Skeletal muscle satellite cell (primary cell): ENCODE data around the gene ELL2.
"Not testable (repeated sequence)": the region's sequence is repeated elsewhere in the genome, so short reads cannot be mapped to it uniquely, and the experiment has no call there.

Source experiments
- H3K27me3 ChIP-seq: 2 replicates; pipeline ENCODE4 v1.7.0; 2013; ENCODE audit warnings: low read length; ENCODE audit not compliant: control insufficient read depth, insufficient read depth
- H3K36me3 ChIP-seq: 2 replicates; pipeline ENCODE4 v1.7.0; 2013; ENCODE audit warnings: mild to moderate bottlenecking, control low read depth, low read length; ENCODE audit not compliant: insufficient read depth
- H3K4me1 ChIP-seq: 2 replicates; pipeline ENCODE4 v1.7.0; 2013; ENCODE audit warnings: low read length; ENCODE audit not compliant: control insufficient read depth, insufficient read depth
- H3K4me2 ChIP-seq: 2 replicates; pipeline ENCODE4 v1.7.0; 2013; ENCODE audit warnings: mild to moderate bottlenecking, low read length
- H3K4me3 ChIP-seq: 2 replicates; pipeline ENCODE4 v1.7.0; 2013; ENCODE audit warnings: low read length
- H3K9ac ChIP-seq: 2 replicates; pipeline ENCODE4 v1.7.0; 2013; ENCODE audit warnings: mild to moderate bottlenecking, low read depth, low read length, moderate library complexity
- H3K9me3 ChIP-seq: replicated peaks from 2 replicates; pipeline ENCODE4 v1.7.0; 2013; ENCODE audit warnings: mild to moderate bottlenecking, control low read depth, low read length

ELL2 gene

DNA sequence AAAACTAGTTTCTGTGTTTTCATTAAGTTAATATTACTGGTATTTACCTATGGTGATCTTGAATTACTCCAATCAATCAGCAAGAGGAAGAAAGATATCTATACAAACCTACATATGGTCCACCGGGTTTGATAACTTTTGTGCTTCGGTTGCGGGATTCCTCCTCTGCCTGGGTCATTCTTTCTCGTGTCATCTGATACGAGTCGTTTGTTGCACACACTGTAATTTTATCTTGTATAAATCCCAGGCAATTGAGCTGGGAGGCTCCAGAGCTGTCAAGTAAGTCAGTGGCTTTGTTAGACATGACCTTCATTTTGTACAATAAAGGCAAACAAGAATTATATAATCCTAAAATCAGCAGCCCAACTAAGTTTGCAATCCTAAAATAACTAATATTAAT is 48.0 kb downstream of the ELL2 start:
- no peak overlapping the region for H3K9ac ChIP-seq

DNA sequence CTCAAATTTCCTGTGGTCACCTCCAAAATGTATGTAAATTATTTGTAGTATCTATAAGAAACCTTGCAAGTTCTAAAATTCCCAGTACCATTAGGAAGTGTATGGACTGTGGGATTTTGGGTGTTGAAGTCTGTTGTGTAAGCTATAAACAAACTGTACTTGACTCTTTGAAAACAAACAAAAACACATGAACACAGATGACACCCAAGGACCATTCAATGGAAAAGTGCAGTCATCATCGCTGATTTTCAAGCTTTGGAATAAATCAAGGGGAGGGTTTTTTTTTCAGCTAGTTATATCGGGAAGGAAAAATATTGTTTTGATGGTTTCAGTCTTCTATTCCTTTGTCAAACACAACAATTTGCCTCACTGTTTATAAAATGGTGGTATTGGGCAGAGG is 49.6 kb downstream of the ELL2 start:
- no peaks in the 10 kb centered on the region for H3K9me3 ChIP-seq
- H3K4me1 ChIP-seq, result peaks cover 59% of the 10 kb centered on the region
- no peak overlapping the region for H3K4me3 ChIP-seq
- H3K4me2 ChIP-seq, result no peak overlapping the region
- H3K9ac ChIP-seq, result no peak overlapping the region
- peaks cover 81% of the 10 kb centered on the region for H3K36me3 ChIP-seq
- no peaks in the 10 kb centered on the region for H3K27me3 ChIP-seq

More for the DNA sequence above, 48.0 kb downstream of the ELL2 start:
- Histone ChIP-seq H3K4me1 (peaks cover 49% of the 10 kb centered on the region), H3K9me3 (no peaks in the 10 kb centered on the region), H3K4me3 (no peak overlapping the region), H3K4me2 (no peak overlapping the region), H3K27me3 (no peaks in the 10 kb centered on the region), H3K36me3 (peaks cover 83% of the 10 kb centered on the region)

DNA sequence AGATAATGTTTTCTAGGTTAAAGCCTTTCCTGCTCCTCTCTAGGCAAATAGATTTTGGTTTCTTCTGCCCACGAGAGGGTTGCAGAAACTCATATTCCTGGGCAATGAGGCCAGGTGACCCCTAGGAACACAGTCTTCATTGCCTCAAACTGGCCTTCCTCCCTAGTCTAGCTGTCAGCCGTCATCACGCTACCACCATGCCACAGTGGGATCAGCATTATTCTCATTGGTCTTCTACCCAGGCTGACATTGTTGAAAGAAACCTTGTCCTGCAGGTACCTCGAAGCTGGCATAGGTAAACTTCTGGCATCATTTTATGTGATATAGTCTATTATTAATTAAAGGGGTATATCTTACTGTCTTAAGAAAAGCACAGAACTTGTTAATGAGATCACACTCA is 51.1 kb downstream of the ELL2 start:
- no peak overlapping the region for H3K4me3 ChIP-seq
- peaks cover 77% of the 10 kb centered on the region for H3K36me3 ChIP-seq
- H3K9me3 ChIP-seq, result no peaks in the 10 kb centered on the region
- H3K4me2 ChIP-seq, result no peak overlapping the region
- peaks cover 57% of the 10 kb centered on the region for H3K4me1 ChIP-seq
- H3K27me3 ChIP-seq, result no peaks in the 10 kb centered on the region
- H3K9ac ChIP-seq, result no peak overlapping the region

DNA sequence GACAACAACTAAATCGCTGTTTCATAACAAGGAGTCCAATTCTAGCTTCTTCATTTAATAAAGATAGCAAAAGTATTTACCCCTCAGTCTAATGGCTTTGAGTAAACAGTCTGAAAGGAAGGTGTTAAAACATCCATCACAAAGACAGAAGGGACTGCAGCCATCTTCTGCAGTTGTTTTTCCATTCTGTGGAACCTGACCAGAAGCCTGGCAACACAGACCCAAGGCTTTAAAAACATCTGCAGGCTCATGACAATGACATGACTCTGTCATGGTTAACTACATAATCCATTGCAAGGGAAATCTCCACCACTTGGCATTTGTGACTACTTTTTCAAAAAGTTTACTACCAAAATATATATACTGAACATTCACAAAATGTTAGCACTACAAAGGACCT is 51.9 kb downstream of the ELL2 start:
- Histone ChIP-seq H3K9ac (no peak overlapping the region), H3K4me2 (no peak overlapping the region), H3K27me3 (no peaks in the 10 kb centered on the region), H3K4me3 (no peak overlapping the region), H3K9me3 (no peaks in the 10 kb centered on the region), H3K4me1 (peaks cover 55% of the 10 kb centered on the region), H3K36me3 (peaks cover 81% of the 10 kb centered on the region)

DNA sequence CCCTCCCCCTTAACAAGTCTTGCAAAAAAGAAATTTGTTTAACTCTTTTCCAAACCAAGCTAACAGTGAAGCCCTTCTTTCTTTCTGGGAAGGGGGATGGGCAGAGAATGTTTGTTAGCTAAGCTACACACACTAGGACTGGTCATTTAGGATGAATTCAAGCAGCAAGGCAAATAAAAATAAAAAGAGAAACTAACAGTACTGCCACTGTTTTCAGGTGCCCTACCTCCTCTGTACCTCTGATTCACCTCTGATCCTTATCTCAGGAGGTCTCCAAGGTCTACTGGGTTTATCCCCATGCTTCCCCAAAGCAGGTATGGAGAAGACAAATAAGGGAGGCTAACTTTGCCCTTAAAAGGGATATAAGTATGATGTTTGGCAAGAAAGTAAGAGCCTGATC is 52.9 kb downstream of the ELL2 start:
- Histone ChIP-seq H3K4me3 (no peak overlapping the region), H3K4me2 (no peak overlapping the region), H3K9me3 (no peaks in the 10 kb centered on the region), H3K36me3 (peaks cover 89% of the 10 kb centered on the region), H3K9ac (no peak overlapping the region), H3K27me3 (no peaks in the 10 kb centered on the region), H3K4me1 (peaks cover 55% of the 10 kb centered on the region)

DNA sequence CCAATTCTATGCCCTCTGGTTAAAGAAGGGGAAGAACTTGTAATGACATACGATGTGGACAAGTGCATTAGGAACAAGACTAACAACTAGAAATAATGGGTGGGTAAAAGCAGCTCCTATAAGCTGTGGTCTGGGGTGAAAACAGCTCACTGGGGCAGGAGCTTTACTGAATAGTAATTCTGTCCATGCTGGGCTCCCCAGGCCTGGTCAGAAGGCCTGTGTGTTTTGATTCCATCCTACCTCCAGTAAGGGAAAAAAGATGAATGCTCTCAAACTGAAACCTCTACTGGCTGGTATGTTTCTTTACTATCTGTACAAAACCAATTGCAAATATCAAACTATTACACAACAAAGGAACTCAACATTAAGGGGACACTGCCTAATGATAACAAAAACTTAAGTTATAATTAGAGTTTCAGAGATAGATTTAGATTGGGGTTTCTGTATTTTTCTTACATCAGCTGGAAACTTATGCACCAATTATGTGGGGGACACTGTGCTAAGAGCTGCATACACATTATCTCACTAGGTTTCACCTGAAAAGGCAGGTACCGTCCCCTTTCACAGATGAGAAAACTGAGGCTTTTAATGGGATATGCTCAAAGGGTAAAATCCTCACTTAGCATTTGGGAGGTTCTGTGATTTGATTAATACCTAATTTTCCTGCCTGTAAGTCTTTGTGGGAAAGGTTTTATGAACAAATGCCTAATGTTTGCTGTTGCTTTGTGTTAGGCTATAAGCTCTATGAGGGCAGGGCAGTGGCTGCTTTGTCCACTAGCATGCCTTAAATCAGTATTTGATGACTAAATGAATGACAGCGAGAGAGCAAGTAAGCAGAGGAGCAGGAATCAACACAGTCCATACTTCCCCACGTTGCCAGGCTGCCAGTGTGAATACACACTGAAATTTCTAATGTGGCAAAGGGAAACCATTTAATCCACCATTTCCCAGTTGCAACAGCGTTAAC is 53.6 kb downstream of the ELL2 start:
- Histone ChIP-seq H3K4me2 (no peak overlapping the region), H3K36me3 (peaks cover 89% of the 10 kb centered on the region), H3K9me3 (no peaks in the 10 kb centered on the region), H3K4me1 (peaks cover 56% of the 10 kb centered on the region), H3K27me3 (no peaks in the 10 kb centered on the region), H3K9ac (no peak overlapping the region), H3K4me3 (no peak overlapping the region)

DNA sequence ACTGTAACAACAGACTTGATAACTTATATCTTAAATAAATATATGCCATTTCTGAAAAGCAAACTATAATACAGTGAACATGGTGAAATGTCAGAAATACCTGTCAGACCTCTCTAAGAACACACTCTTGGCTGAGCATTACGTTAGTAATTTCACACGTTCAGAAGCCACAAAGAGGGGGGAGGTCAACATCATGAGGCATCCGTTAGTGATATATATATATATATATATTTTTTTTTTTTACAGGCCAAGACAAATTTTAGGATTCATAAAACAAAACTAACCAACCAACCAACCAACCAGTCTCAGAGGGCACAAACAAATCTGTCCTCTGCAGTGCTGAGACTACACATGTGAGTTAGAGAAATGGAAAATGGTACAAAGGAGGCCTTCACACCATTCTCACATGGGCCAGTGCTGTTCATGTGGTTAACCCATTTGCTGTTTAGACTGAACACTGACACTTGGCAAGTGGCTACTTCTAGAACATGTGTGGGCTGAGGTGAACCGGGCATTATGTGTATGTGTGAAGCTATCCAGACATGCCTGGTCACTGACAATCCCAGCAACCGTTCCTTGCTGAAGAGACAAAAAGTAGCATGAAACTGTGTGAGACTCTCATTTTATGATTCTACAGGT is 54.5 kb downstream of the ELL2 start:
- H3K9ac ChIP-seq, result no peak overlapping the region
- no peaks in the 10 kb centered on the region for H3K9me3 ChIP-seq
- no peak overlapping the region for H3K4me2 ChIP-seq
- peaks cover 88% of the 10 kb centered on the region for H3K36me3 ChIP-seq
- H3K4me3 ChIP-seq, result no peak overlapping the region
- H3K27me3 ChIP-seq, result no peaks in the 10 kb centered on the region
- peaks cover 59% of the 10 kb centered on the region for H3K4me1 ChIP-seq

DNA sequence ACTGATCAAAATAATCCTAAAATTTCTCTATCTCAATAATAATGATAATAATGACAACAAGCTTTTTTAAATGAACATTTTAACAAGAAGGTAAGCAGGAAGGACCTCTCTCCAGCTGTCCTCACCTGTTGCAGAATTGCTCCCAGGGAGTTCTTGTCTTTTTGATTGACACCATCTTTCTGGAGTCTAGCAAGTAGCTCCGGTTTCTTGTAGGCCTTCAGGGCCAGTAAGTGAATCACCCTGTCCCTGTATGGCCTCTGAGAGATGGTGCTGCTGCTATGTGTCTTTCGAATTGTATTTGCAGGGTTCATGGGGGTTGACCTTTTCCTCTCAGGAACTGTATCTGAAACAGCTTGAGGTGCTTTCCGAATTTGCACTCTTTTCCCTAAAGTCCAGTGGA is 55.3 kb downstream of the ELL2 start:
- Histone ChIP-seq H3K36me3 (peaks cover 91% of the 10 kb centered on the region), H3K4me1 (peaks cover 65% of the 10 kb centered on the region)
- not testable (repeated sequence) for H3K4me2 ChIP-seq, H3K9me3 ChIP-seq, H3K4me3 ChIP-seq, H3K27me3 ChIP-seq, H3K9ac ChIP-seq

DNA sequence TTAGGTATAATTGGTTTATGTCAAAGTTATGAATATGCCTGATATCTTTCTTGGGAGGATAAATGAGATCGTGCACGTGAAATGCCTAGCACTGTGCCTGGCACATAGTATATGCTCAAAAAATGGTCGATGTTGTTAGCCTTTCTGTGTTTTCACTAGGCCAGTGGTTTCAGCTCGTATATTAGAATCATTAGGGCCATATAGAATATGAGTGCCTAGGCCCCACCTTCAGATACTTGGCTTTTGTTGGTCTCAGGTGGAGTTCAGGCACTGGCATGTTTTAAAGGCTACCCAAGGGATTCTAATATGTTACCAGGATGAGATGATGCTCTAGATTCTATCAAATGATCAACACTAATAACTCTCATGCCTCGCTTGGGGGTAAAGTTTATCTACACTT is 56.8 kb downstream of the ELL2 start:
- no peak overlapping the region for H3K4me2 ChIP-seq
- peaks cover 73% of the 10 kb centered on the region for H3K4me1 ChIP-seq
- no peak overlapping the region for H3K9ac ChIP-seq
- H3K36me3 ChIP-seq, result peaks cover 92% of the 10 kb centered on the region
- no peaks in the 10 kb centered on the region for H3K9me3 ChIP-seq
- H3K4me3 ChIP-seq, result no peak overlapping the region
- H3K27me3 ChIP-seq, result no peaks in the 10 kb centered on the region

DNA sequence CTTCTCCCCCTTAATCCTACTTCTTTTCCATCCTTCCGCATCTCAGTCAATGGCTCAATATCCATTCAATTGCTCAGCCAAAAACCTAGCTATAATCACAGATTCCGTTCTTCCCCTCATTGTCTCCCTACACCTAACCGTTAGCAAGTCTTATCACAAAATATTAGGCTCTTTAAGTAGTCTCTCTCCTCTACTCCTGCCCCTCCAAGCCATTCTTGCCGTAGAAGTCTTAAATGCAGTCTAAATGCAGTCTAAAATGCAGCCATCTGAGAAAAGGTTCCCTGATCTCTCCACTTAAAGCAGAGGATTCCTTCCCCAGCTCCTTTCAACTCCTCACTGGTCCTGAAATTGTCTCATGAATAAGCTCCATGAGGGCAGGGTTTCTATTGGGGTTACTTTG is 57.8 kb downstream of the ELL2 start:
- Histone ChIP-seq H3K4me1 (peaks cover 66% of the 10 kb centered on the region), H3K9me3 (no peaks in the 10 kb centered on the region), H3K4me3 (no peak overlapping the region), H3K27me3 (no peaks in the 10 kb centered on the region), H3K36me3 (peaks cover 92% of the 10 kb centered on the region), H3K9ac (no peak overlapping the region), H3K4me2 (no peak overlapping the region)

DNA sequence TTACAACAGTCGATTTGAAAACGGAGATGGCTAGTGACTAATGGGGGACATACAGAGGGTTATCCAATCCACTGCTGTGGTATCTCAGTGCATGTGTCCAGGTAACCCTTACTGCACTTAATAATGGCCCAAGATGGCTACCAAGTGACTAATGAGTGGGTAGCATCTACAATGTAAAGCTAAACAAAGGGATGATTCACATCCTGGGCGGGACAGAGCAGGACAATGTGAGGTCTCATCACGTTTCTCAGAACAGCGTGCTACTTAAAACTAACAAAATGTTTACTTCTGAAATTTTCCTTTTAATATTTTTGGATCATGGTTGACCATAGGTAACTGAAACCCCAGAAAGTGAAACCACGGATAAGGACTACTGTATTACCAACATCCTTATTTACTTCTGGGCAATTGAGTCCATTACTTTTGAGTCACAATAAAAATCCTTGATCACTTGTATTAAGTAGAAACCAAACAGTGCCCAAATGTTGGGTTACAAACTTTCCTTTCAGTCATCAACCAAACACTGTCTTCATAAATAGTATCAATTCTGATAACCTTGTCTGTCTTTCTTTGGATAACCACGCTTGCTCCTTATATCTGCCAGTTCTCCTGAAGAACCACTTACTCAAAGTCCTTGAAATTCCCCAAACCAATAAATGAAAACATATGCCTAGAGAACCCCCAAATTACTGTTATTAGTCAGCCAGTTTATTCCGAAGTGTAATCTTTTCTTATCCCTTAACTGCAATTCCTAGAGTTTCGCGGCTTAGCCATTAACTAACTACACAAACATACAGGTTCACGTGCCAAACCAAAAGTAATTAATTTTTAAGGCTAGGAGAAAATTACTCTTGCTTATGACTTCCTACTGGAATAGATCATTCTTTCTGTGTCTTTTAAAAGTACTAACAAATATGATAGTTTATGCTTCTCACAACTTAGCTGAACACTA is 59.7 kb downstream of the ELL2 start:
- Histone ChIP-seq H3K27me3 (no peaks in the 10 kb centered on the region), H3K36me3 (peaks cover 94% of the 10 kb centered on the region), H3K4me1 (peaks cover 50% of the 10 kb centered on the region), H3K4me3 (no peak overlapping the region), H3K4me2 (peak overlapping the region; percentile 28), H3K9ac (no peak overlapping the region), H3K9me3 (no peaks in the 10 kb centered on the region)
